AG09309 (cell line): Measurements from ENCODE around the gene HSF5.

ENCODE experiments used
- DNase-seq: peaks from one replicate; pipeline ENCODE4 v3.0.0-alpha.2; 2010; ENCODE audit warnings: low read depth
- H3K4me3 ChIP-seq: 2 replicates; pipeline ENCODE4 v1.5.1; 2011; ENCODE audit warnings: mild to moderate bottlenecking, low read depth, low read length, moderate library complexity; ENCODE audit not compliant: control insufficient read depth
- CTCF ChIP-seq: IDR thresholded peaks from 2 replicates; pipeline ENCODE4 v1.5.1; 2011; ENCODE audit warnings: mild to moderate bottlenecking, low read depth, low read length, inconsistent platforms; ENCODE audit not compliant: insufficient read depth, control insufficient read depth; ENCODE audit errors: missing control alignments

Gene HSF5

GRCh38 chr17:58411408-58411894 lies 76.8 kb downstream of the HSF5 start:
- TF ChIP-seq CTCF, result no peak
- H3K4me3 ChIP-seq, result no peak overlapping the region
- no peak for DNase-seq

GRCh38 chr17:58410714-58411407 lies 77.3 kb downstream of the HSF5 start:
- no peak overlapping the region for H3K4me3 ChIP-seq
- no peak for DNase-seq
- TF ChIP-seq CTCF, result no peak

- DNase-seq, result no peak
- no peak for TF ChIP-seq CTCF
- H3K4me3 ChIP-seq, result no peak overlapping the region
Observed at GRCh38 chr17:58409432-58409831, 78.8 kb downstream of the HSF5 start.

- no peak for DNase-seq
- H3K4me3 ChIP-seq, result no peak overlapping the region
Observed at GRCh38 chr17:58403311-58403710, 84.9 kb downstream of the HSF5 start.

GRCh38 chr17:58402679-58403078 lies 85.5 kb downstream of the HSF5 start:
- no peak for DNase-seq
- no peak for TF ChIP-seq CTCF
- H3K4me3 ChIP-seq, result no peak overlapping the region

More at GRCh38 chr17:58403311-58403710, 84.9 kb downstream of the HSF5 start:
- no peak for TF ChIP-seq CTCF

- no peak for TF ChIP-seq CTCF
- no peak overlapping the region for H3K4me3 ChIP-seq
- DNase-seq, result no peak
Observed at GRCh38 chr17:58402047-58402446, 86.2 kb downstream of the HSF5 start.
